DMS53 treated with DMSO at 0.1 percent for 48 hours (cell line): ENCODE measurements around the gene ZSCAN22.

ENCODE experiments used
- DNase-seq: peaks from one replicate; lab custom pipeline; 2025; ENCODE audit not compliant: unreplicated experiment; lab: John Stamatoyannopoulos, UW

The ZSCAN22 gene

GRCh38 chr19:58350871-58351557, 24.2 kb downstream of the ZSCAN22 start:
- DNase-seq, result no peak

GRCh38 chr19:58351558-58351878, 24.7 kb downstream of the ZSCAN22 start:
- DNase-seq, result no peak

GRCh38 chr19:58351990-58352755, 25.4 kb downstream of the ZSCAN22 start:
- DNase-seq, result no peak

GRCh38 chr19:58352760-58353671, 26.2 kb downstream of the ZSCAN22 start, which contains the start of gene A1BG:
TSS of gene A1BG (minus strand) at chr19:58353492. CDS start at chr19:58353437, 55 bp downstream.
- DNase-seq, result no peak

GRCh38 chr19:58353717-58354477, 27.1 kb downstream of the ZSCAN22 start:
- DNase-seq, result no peak

- DNase-seq, result no peak
Observed at GRCh38 chr19:58354478-58355030, 27.8 kb downstream of the ZSCAN22 start.

GRCh38 chr19:58355215-58355796, 28.5 kb downstream of the ZSCAN22 start:
- DNase-seq, result no peak

- peak; percentile 10 for DNase-seq
Observed at GRCh38 chr19:58355908-58356765, 29.3 kb downstream of the ZSCAN22 start.

- DNase-seq, result peak; percentile 12
Observed at GRCh38 chr19:58356766-58357480, 30.1 kb downstream of the ZSCAN22 start.

GRCh38 chr19:58357481-58358145, 30.8 kb downstream of the ZSCAN22 start:
- DNase-seq, result no peak

- no peak for DNase-seq
Observed at GRCh38 chr19:58361900-58362271, 35.1 kb downstream of the ZSCAN22 start.

- peak; percentile 90 for DNase-seq
Observed at GRCh38 chr19:58362272-58362994, 35.6 kb downstream of the ZSCAN22 start, which contains the start of gene ZNF497. TSS of gene ZNF497 (minus strand) at chr19:58362751. CDS start at chr19:58357635, 5,116 bp downstream.

- no peak for DNase-seq
Observed at GRCh38 chr19:58364146-58364545, 37.4 kb downstream of the ZSCAN22 start.

- DNase-seq, result no peak
Observed at GRCh38 chr19:58366585-58367430, 40.0 kb downstream of the ZSCAN22 start.

GRCh38 chr19:58367698-58368454, 41.1 kb downstream of the ZSCAN22 start:
- DNase-seq, result no peak
